BLaER1 treated with 17β-estradiol and CSF1 and Interleukin-3, amounts not matched to agents 10 nM and 100 nM (cell line): Measurements from ENCODE around the gene MAGOH.
"Not testable (repeated sequence)": the region's sequence is repeated elsewhere in the genome, so short reads cannot be mapped to it uniquely, and the experiment has no call there.

Experiments used
- H3K27ac ChIP-seq, 11 experiments: shearing (Covaris generic); formaldehyde crosslinking; 2 replicates each; pipeline ENCODE4 v1.8.1; 2022
- H3K27me3 ChIP-seq, 11 experiments: shearing (Covaris generic); formaldehyde crosslinking; 2 replicates each; pipeline ENCODE4 v1.8.1; 2022
- H3K36me3 ChIP-seq, 11 experiments: shearing (Covaris generic); formaldehyde crosslinking; 2 replicates each; pipeline ENCODE4 v1.8.1; 2022
- H3K4me1 ChIP-seq, 10 experiments: shearing (Covaris generic); formaldehyde crosslinking; 2 replicates each; pipeline ENCODE4 v1.8.1; 2022
- H3K4me2 ChIP-seq, 11 experiments: shearing (Covaris generic); formaldehyde crosslinking; 2 replicates each; pipeline ENCODE4 v1.8.1; 2022
- H3K4me3 ChIP-seq, 10 experiments: shearing (Covaris generic); formaldehyde crosslinking; 2 replicates each; pipeline ENCODE4 v1.8.1; 2022
- H3K9ac ChIP-seq, 11 experiments: shearing (Covaris generic); formaldehyde crosslinking; 2 replicates each; pipeline ENCODE4 v1.8.1; 2022
- H3K9me3 ChIP-seq, 11 experiments: shearing (Covaris generic); formaldehyde crosslinking; replicated peaks in 1 of 11; 2 replicates each; pipeline ENCODE4 v1.8.1; 2022
- H4K20me1 ChIP-seq, 11 experiments: shearing (Covaris generic); formaldehyde crosslinking; 2 replicates each; pipeline ENCODE4 v1.8.1; 2022
- Cebpa-rat ChIP-seq, 11 experiments: shearing (Covaris generic); IDR thresholded peaks; 2 replicates each; pipeline ENCODE4 v1.8.1; 2022

Gene MAGOH

DNA sequence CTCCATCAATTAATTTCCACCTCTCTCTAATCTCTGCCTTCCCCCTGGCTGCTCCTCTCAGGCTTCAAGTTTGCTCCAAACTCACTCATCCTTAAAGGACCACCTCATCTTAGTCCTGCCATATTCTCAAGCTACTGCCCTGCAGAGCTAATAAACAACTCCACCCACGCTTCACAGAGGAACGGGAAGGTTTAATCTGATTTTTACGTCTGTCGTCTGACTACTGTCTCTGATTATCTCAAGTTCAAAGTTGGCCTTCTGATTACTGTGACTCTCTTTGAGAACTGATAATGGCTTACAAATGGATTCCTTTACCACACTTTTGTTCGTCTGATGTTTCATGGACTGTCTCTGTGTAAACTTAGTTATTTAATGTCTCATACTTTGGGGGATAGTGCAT, 49.3 kb downstream of the MAGOH start:
- Histone ChIP-seq H3K4me1 (0 out of 20 replicates have a peak, but pooled peaks cover 0 to 4% (median 0%) of the 10 kb centered on the region in 10 experiments), H3K9me3 (peaks cover 0 to 15% (median 6%) of the 10 kb centered on the region in 11 experiments; a peak in 9 of 22 replicates), H3K4me2 (no peak overlapping the region), H3K9ac (no peak overlapping the region), H3K4me3 (no peak overlapping the region), H3K36me3 (no peaks in the 10 kb centered on the region), H4K20me1 (no peaks in the 10 kb centered on the region), H3K27me3 (peaks cover 0 to 10% (median 4%) of the 10 kb centered on the region in 11 experiments; a peak in 4 of 22 replicates), H3K27ac (no peak overlapping the region)
- no peak for TF ChIP-seq Cebpa-rat (IDR thresholded peaks at IDR 0.05)

DNA sequence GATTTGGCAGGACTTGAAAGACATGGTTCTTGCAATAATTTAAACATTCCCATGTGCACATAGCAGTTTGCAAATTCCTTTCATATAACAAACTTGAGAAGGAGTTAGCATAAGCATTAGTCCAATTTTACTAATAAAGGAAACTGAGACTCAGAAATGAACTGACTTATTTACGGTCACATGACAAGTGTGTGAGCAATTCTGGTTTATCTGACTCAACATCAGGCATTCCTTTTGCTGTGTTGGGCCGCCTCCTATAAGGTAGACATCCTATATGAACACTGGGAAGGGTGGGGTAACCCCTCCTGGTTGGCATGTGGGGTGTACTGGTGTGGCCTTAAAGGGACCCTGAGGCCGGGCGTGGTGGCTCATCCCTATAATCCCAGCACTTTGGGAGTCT, 50.2 kb downstream of the MAGOH start:
- no peak overlapping the region for H3K4me3 ChIP-seq
- H3K4me2 ChIP-seq = no peak overlapping the region
- H3K27ac ChIP-seq = no peak overlapping the region
- no peaks in the 10 kb centered on the region for H3K36me3 ChIP-seq
- H3K4me1 ChIP-seq = 0 out of 20 replicates have a peak, but pooled peaks cover 0 to 4% (median 0%) of the 10 kb centered on the region in 10 experiments
- peaks cover 0 to 15% (median 6%) of the 10 kb centered on the region in 11 experiments; a peak in 9 of 22 replicates for H3K9me3 ChIP-seq
- TF ChIP-seq Cebpa-rat (IDR thresholded peaks at IDR 0.05) = no peak
- peaks cover 0 to 10% (median 4%) of the 10 kb centered on the region in 11 experiments; a peak in 4 of 22 replicates for H3K27me3 ChIP-seq
- H3K9ac ChIP-seq = no peak overlapping the region
- no peaks in the 10 kb centered on the region for H4K20me1 ChIP-seq

GRCh38 chr1:53187401-53187800, 50.9 kb downstream of the MAGOH start:
- Histone ChIP-seq H3K36me3 (no peaks in the 10 kb centered on the region), H4K20me1 (no peaks in the 10 kb centered on the region), H3K4me3 (no peak overlapping the region), H3K4me1 (0 out of 20 replicates have a peak, but pooled peaks cover 0 to 4% (median 0%) of the 10 kb centered on the region in 10 experiments), H3K27me3 (peaks cover 0 to 10% (median 4%) of the 10 kb centered on the region in 11 experiments; a peak in 4 of 22 replicates), H3K4me2 (no peak overlapping the region), H3K9ac (no peak overlapping the region), H3K9me3 (peaks cover 0 to 12% (median 3%) of the 10 kb centered on the region in 11 experiments; a peak in 9 of 22 replicates), H3K27ac (no peak overlapping the region)
- no peak for TF ChIP-seq Cebpa-rat (IDR thresholded peaks at IDR 0.05)

DNA sequence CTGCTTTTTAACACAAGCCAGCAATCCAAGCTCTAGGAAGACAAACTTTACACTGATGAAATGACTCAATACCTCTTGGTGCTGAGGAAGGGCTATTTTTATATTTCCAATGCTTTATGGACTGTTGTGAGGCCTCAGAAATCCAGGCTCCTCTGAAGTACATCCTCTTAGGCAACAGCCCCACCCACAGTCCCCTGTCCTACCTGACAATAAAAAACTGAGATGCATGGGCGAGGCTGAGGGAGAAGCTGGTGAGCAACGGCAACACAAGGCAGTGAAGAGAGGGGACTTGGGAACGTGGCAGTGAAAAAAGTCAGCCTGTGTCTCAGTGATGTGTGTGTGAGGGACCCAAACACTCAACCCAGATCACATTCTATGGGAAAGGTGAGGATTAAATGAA, 51.8 kb downstream of the MAGOH start:
- no peak for TF ChIP-seq Cebpa-rat (IDR thresholded peaks at IDR 0.05)

GRCh38 chr1:53185955-53186297, 52.4 kb downstream of the MAGOH start:
- H3K36me3 ChIP-seq, H3K4me2 ChIP-seq, H3K9me3 ChIP-seq, H3K4me1 ChIP-seq, H3K9ac ChIP-seq, H3K27ac ChIP-seq, H4K20me1 ChIP-seq, H3K4me3 ChIP-seq: not testable (repeated sequence)
- peaks cover 0 to 10% (median 4%) of the 10 kb centered on the region in 11 experiments; a peak in 4 of 22 replicates for H3K27me3 ChIP-seq

More for the DNA sequence above, 51.8 kb downstream of the MAGOH start:
- Histone ChIP-seq H3K4me3 (no peak overlapping the region), H3K27me3 (peaks cover 0 to 10% (median 4%) of the 10 kb centered on the region in 11 experiments; a peak in 4 of 22 replicates), H3K9me3 (0 out of 22 replicates have a peak, but pooled peaks cover 0 to 5% (median 0%) of the 10 kb centered on the region in 11 experiments), H3K27ac (no peak overlapping the region), H4K20me1 (no peaks in the 10 kb centered on the region), H3K4me1 (0 out of 20 replicates have a peak, but pooled peaks cover 0 to 4% (median 0%) of the 10 kb centered on the region in 10 experiments), H3K4me2 (no peak overlapping the region), H3K36me3 (no peaks in the 10 kb centered on the region), H3K9ac (no peak overlapping the region)

GRCh38 chr1:53183095-53183990, 55.0 kb downstream of the MAGOH start:
- Histone ChIP-seq H3K27ac (no peak overlapping the region), H3K9ac (no peak overlapping the region), H3K4me2 (no peak overlapping the region), H4K20me1 (no peaks in the 10 kb centered on the region), H3K27me3 (peaks cover 0 to 10% (median 4%) of the 10 kb centered on the region in 11 experiments; a peak in 4 of 22 replicates), H3K36me3 (no peaks in the 10 kb centered on the region), H3K4me3 (no peak overlapping the region), H3K4me1 (0 out of 20 replicates have a peak, but pooled peaks cover 0 to 4% (median 0%) of the 10 kb centered on the region in 10 experiments), H3K9me3 (0 out of 22 replicates have a peak, but pooled peaks cover 0 to 5% (median 0%) of the 10 kb centered on the region in 11 experiments)
- TF ChIP-seq Cebpa-rat (IDR thresholded peaks at IDR 0.05) = no peak

GRCh38 chr1:53182716-53183094, 55.6 kb downstream of the MAGOH start:
- 0 out of 22 replicates have a peak, but pooled peaks cover 0 to 5% (median 0%) of the 10 kb centered on the region in 11 experiments for H3K9me3 ChIP-seq
- no peak overlapping the region for H3K4me3 ChIP-seq
- no peak for TF ChIP-seq Cebpa-rat (IDR thresholded peaks at IDR 0.05)
- no peaks in the 10 kb centered on the region for H3K36me3 ChIP-seq
- H4K20me1 ChIP-seq = no peaks in the 10 kb centered on the region
- 0 out of 20 replicates have a peak, but pooled peaks cover 0 to 4% (median 0%) of the 10 kb centered on the region in 10 experiments for H3K4me1 ChIP-seq
- peaks cover 0 to 9% (median 4%) of the 10 kb centered on the region in 11 experiments; a peak in 4 of 22 replicates for H3K27me3 ChIP-seq
- no peak overlapping the region for H3K4me2 ChIP-seq
- no peak overlapping the region for H3K9ac ChIP-seq
- no peak overlapping the region for H3K27ac ChIP-seq

GRCh38 chr1:53182111-53182593, 56.2 kb downstream of the MAGOH start:
- no peak overlapping the region; a peak in 1 of 22 replicates for H3K4me2 ChIP-seq
- TF ChIP-seq Cebpa-rat (IDR thresholded peaks at IDR 0.05) = no peak
- 0 out of 22 replicates have a peak, but pooled peaks cover 0 to 5% (median 0%) of the 10 kb centered on the region in 11 experiments for H3K9me3 ChIP-seq
- H3K36me3 ChIP-seq = no peaks in the 10 kb centered on the region
- H3K27ac ChIP-seq = no peak overlapping the region
- no peaks in the 10 kb centered on the region for H4K20me1 ChIP-seq
- H3K9ac ChIP-seq = no peak overlapping the region
- H3K4me1 ChIP-seq = 0 out of 20 replicates have a peak, but pooled peaks cover 0 to 4% (median 0%) of the 10 kb centered on the region in 10 experiments
- H3K4me3 ChIP-seq = no peak overlapping the region
- peaks cover 0 to 5% (median 0%) of the 10 kb centered on the region in 11 experiments; a peak in 3 of 22 replicates for H3K27me3 ChIP-seq

DNA sequence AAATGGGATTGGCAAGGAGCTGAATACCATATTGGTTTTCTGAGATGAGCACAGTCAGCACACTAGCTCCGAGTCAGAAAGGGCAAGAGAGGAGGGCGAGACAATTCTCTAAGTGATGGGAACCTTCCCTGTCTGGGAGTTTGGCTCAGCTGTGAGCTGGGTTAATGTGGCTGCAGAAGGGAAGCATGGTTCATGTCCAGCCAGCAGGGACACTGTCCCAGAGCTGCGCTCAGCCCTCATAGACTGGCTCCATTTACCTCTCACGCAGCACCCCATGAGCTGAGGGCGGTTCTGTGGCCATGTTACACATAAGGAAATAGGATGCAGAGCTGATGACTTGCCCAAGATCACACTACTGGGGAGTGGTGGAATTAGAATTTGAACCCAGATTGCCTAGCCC, 57.4 kb downstream of the MAGOH start:
- no peaks in the 10 kb centered on the region for H3K27me3 ChIP-seq
- H3K9ac ChIP-seq = no peak overlapping the region
- H3K27ac ChIP-seq = no peak overlapping the region
- 0 out of 20 replicates have a peak, but pooled peaks cover 0 to 4% (median 0%) of the 10 kb centered on the region in 10 experiments for H3K4me1 ChIP-seq
- 0 out of 22 replicates have a peak, but pooled peaks cover 0 to 5% (median 0%) of the 10 kb centered on the region in 11 experiments for H3K9me3 ChIP-seq
- no peaks in the 10 kb centered on the region for H4K20me1 ChIP-seq
- no peak overlapping the region for H3K4me3 ChIP-seq
- no peaks in the 10 kb centered on the region for H3K36me3 ChIP-seq
- TF ChIP-seq Cebpa-rat (IDR thresholded peaks at IDR 0.05) = no peak
- no peak overlapping the region for H3K4me2 ChIP-seq
